Measurements from ENCODE around the gene ZNF862. TPM values are rescaled to one million over a fixed set of nuclear protein-coding genes. Genes with fewer than 3 reads are reported as not detected.

The ZNF862 gene
- total and polyA plus RNA-seq, 10 of the 15 experiments (the other 5 are each of a cell fraction or from before 2014, with no cell fraction given) = 0.49 to 7.7 (median 3.5) TPM

DNA sequence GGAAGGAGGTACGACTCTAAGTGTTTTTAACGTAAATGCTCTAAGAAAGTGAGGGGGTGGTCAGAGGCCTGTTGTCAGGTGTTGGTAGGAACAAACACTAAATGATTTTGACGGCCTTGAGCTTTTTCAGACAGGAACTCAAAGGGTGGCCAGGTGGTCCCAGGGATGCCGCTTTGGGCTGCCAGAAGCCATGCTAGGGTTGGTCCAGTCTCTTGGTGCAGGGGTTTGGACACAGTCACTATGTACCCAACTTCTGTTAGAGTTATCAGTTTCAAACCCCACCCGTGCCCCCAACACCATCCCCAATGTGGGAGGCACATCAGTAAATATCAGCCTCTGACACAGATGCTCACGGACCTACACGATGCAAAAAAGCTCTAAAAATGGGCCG, 44.9 kb downstream of the ZNF862 start:
- no peaks in the 10 kb centered on the region for H3K79me2 ChIP-seq (ENCODE audit: control insufficient read depth, insufficient read depth, low read length)
- intact Hi-C loops (cut with micrococcal nuclease; ENCODE audit: unreplicated experiment) = no loop called here
- H3K4me3 ChIP-seq = no peak overlapping the region
- DNase-seq (ENCODE audit: low read depth, low spot score) (no peak), FAIRE-seq (peak; percentile 7), ATAC-seq (no peak)
- H2AFZ ChIP-seq (ENCODE audit: control insufficient read depth, low read depth, low read length) = no peak overlapping the region
- H3K9ac ChIP-seq (ENCODE audit: control insufficient read depth, insufficient read depth, low read length) = no peak overlapping the region
- ChIA-PET POLR2A (no interaction called here), CTCF (interaction anchor here (0.5 to 1.2 kb wide), 4 partner anchors 8 to 554 kb away, joined by 3 read pairs; no protein-coding TSS in a partner anchor), RAD21 (ENCODE audit: unreplicated experiment) (no interaction called here), SMC1A (ENCODE audit: uncharacterized antibody, unreplicated experiment) (interaction anchor here (1.2 to 1.4 kb wide), 2 partner anchors 13 to 16 kb away, joined by 3 to 4 read pairs; no protein-coding TSS in a partner anchor)
- H3K9me3 ChIP-seq (replicated peaks; ENCODE audit: control insufficient read depth, insufficient read depth, low read length) = no peaks in the 10 kb centered on the region
- no peak overlapping the region for H3K4me2 ChIP-seq (ENCODE audit: control insufficient read depth, insufficient read depth)
- no TSS peak for BruUV-seq (replicated peaks)
- H3K36me3 ChIP-seq (ENCODE audit: control insufficient read depth in 2 of 2, insufficient read depth in 2 of 2, low read length in 1 of 2) = no peaks in the 10 kb centered on the region; a peak in 2 of 4 replicates
- TF ChIP-seq RUNX3 (IDR thresholded peaks at IDR 0.05; ENCODE audit: low read length) = no peak
- TF ChIP-seq BACH1 (IDR thresholded peaks at IDR 0.05; ENCODE audit: borderline replicate concordance) = no peak
- no peak for TF ChIP-seq POLR2AphosphoS2 (IDR thresholded peaks at IDR 0.05; ENCODE audit: low read depth, low read length)
- no peak for TF ChIP-seq TBL1XR1 (IDR thresholded peaks at IDR 0.05; ENCODE audit: low read depth, low read length)
- no peak for TF ChIP-seq ZNF384 (IDR thresholded peaks at IDR 0.05; ENCODE audit: borderline replicate concordance, low read depth, low read length)
- no peak for TF ChIP-seq CREB1 (IDR thresholded peaks at IDR 0.05; ENCODE audit: low read depth)
- TF ChIP-seq, protein P1, sequence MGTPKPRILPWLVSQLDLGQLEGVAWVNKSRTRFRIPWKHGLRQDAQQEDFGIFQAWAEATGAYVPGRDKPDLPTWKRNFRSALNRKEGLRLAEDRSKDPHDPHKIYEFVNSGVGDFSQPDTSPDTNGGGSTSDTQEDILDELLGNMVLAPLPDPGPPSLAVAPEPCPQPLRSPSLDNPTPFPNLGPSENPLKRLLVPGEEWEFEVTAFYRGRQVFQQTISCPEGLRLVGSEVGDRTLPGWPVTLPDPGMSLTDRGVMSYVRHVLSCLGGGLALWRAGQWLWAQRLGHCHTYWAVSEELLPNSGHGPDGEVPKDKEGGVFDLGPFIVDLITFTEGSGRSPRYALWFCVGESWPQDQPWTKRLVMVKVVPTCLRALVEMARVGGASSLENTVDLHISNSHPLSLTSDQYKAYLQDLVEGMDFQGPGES (IDR thresholded peaks at IDR 0.05) = no peak
- TF ChIP-seq CHD1 (IDR thresholded peaks at IDR 0.05; ENCODE audit: low read depth, low read length) = no peak
- in situ Hi-C loops (cut with MboI) = no loop called here
- no peaks in the 10 kb centered on the region for H4K20me1 ChIP-seq (ENCODE audit: control insufficient read depth, insufficient read depth)
- H3K27ac ChIP-seq (ENCODE audit: control insufficient read depth, insufficient read depth) = no peak overlapping the region
- no peaks in the 10 kb centered on the region for H3K27me3 ChIP-seq (replicated peaks in 1 of 2; ENCODE audit: control insufficient read depth in 2 of 2, insufficient read depth in 2 of 2, low read length in 1 of 2)
- H3K4me1 ChIP-seq (ENCODE audit: control insufficient read depth, insufficient read depth, low read length) = no peaks in the 10 kb centered on the region
- WGBS (ENCODE audit: insufficient coverage, insufficient replicate concordance, low lambda C conversion rate, missing lambda C conversion rate) = 43% methylated on average over 8 of the region's 8 CpGs

Data from GM12878 (cell line).